ENCODE results near the gene CEBPA. TPM values are rescaled to one million over a fixed set of nuclear protein-coding genes. Genes with fewer than 3 reads are reported as not detected.

CEBPA gene
- total RNA-seq, 1 donor from 2014 or later, result 1.7 TPM

DNA sequence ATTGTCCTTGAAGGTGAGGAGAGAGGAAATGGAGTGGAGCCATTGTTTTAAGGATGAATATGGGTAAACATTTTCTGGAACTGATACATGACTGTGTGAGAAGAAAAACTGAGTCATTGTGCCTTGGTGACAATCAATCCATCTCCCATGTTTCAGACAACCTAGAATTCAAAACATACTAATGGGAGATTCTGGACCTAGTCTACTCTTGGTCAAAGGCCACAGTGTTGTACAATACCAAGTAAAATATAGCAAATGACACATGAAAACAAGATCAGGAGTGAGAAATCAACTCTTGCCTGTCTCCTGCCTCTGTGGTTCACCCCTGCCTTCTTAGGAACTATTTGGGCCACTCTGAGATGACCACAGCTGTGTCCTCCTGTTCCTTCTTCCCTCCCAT is 13.1 kb downstream of the CEBPA start:
- H3K27ac Mint-ChIP-seq (ENCODE audit: unreplicated experiment), result no peak overlapping the region
- H3K4me3 Mint-ChIP-seq (ENCODE audit: unreplicated experiment), result no peak overlapping the region
- peaks cover 14% of the 10 kb centered on the region for H3K27me3 Mint-ChIP-seq (ENCODE audit: low read depth)
- no peak for DNase-seq (ENCODE audit: low spot score)
- peaks cover 18% of the 10 kb centered on the region for H3K9me3 Mint-ChIP-seq (ENCODE audit: low read depth)
- no peaks in the 10 kb centered on the region for H3K36me3 Mint-ChIP-seq (ENCODE audit: low read depth)
- TF ChIP-seq CTCF (IDR thresholded peaks at IDR 0.05), result no peak
- peaks cover 7% of the 10 kb centered on the region for H3K4me1 Mint-ChIP-seq (ENCODE audit: low read depth)

GRCh38 chr19:33288666-33289065 is 13.7 kb downstream of the CEBPA start:
- Mint-ChIP-seq H3K4me1 (ENCODE audit: low read depth) (peaks cover 7% of the 10 kb centered on the region), H3K4me3 (ENCODE audit: unreplicated experiment) (no peak overlapping the region), H3K27ac (ENCODE audit: unreplicated experiment) (no peak overlapping the region), H3K36me3 (ENCODE audit: low read depth) (no peaks in the 10 kb centered on the region), H3K9me3 (ENCODE audit: low read depth) (peaks cover 18% of the 10 kb centered on the region), H3K27me3 (ENCODE audit: low read depth) (peaks cover 19% of the 10 kb centered on the region)
- TF ChIP-seq CTCF (IDR thresholded peaks at IDR 0.05), result no peak
- no peak for DNase-seq (ENCODE audit: low spot score)

DNA sequence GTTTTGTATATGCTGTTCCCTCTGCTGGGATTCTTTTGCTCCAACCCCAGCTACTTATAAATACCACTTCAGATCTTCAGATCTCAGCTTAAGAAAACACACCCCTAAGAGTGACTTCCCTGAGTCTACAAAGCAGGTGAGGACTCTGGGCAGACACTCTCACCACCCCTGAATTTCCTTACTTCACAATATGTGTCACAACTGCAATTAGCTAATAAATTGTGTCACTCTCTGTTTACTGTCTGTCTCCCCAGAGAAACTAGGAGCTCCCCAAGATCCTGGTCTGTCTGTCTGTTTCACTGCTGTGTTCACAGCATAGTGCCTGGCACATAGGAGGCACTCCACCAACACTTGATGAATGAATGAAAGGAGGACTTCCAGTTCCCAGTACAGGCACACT is 14.4 kb downstream of the CEBPA start:
- DNase-seq (ENCODE audit: low spot score), result no peak
- H3K27me3 Mint-ChIP-seq (ENCODE audit: low read depth), result peaks cover 20% of the 10 kb centered on the region
- H3K4me3 Mint-ChIP-seq (ENCODE audit: unreplicated experiment), result no peak overlapping the region
- no peaks in the 10 kb centered on the region for H3K36me3 Mint-ChIP-seq (ENCODE audit: low read depth)
- H3K9me3 Mint-ChIP-seq (ENCODE audit: low read depth), result peaks cover 18% of the 10 kb centered on the region
- no peak for TF ChIP-seq CTCF (IDR thresholded peaks at IDR 0.05)
- H3K27ac Mint-ChIP-seq (ENCODE audit: unreplicated experiment), result no peak overlapping the region
- H3K4me1 Mint-ChIP-seq (ENCODE audit: low read depth), result no peaks in the 10 kb centered on the region

GRCh38 chr19:33287438-33287837 is 14.9 kb downstream of the CEBPA start:
- peaks cover 20% of the 10 kb centered on the region for H3K27me3 Mint-ChIP-seq (ENCODE audit: low read depth)
- no peak overlapping the region for H3K4me3 Mint-ChIP-seq (ENCODE audit: unreplicated experiment)
- no peak overlapping the region for H3K27ac Mint-ChIP-seq (ENCODE audit: unreplicated experiment)
- no peak for TF ChIP-seq CTCF (IDR thresholded peaks at IDR 0.05)
- no peaks in the 10 kb centered on the region for H3K4me1 Mint-ChIP-seq (ENCODE audit: low read depth)
- no peaks in the 10 kb centered on the region for H3K36me3 Mint-ChIP-seq (ENCODE audit: low read depth)
- DNase-seq (ENCODE audit: low spot score), result no peak
- peaks cover 18% of the 10 kb centered on the region for H3K9me3 Mint-ChIP-seq (ENCODE audit: low read depth)

GRCh38 chr19:33286899-33287298 is 15.4 kb downstream of the CEBPA start:
- no peak for TF ChIP-seq CTCF (IDR thresholded peaks at IDR 0.05)
- Mint-ChIP-seq H3K4me1 (ENCODE audit: low read depth) (no peaks in the 10 kb centered on the region), H3K4me3 (ENCODE audit: unreplicated experiment) (no peak overlapping the region), H3K27ac (ENCODE audit: unreplicated experiment) (no peak overlapping the region), H3K36me3 (ENCODE audit: low read depth) (no peaks in the 10 kb centered on the region), H3K27me3 (ENCODE audit: low read depth) (peaks cover 20% of the 10 kb centered on the region), H3K9me3 (ENCODE audit: low read depth) (peaks cover 18% of the 10 kb centered on the region)
- no peak for DNase-seq (ENCODE audit: low spot score)
